Activated T-cell treated with anti-CD3 and anti-CD28 coated beads, Interleukin-2, amount 50 U/mL, for 24 hours (primary cell): ENCODE measurements around the gene ENHO.

Experiments
- DNase-seq: peaks from one replicate; pipeline ENCODE4 v3.0.0-alpha.2; 2020
- H3K27ac Mint-ChIP-seq: 2 replicates; pipeline ENCODE4 v1.8.0; 2020; ENCODE audit warnings: mild to moderate bottlenecking, mixed read lengths
- H3K27me3 Mint-ChIP-seq: 2 replicates; pipeline ENCODE4 v1.8.0; 2020; ENCODE audit warnings: mixed read lengths
- H3K36me3 Mint-ChIP-seq: 2 replicates; pipeline ENCODE4 v1.8.0; 2020; ENCODE audit warnings: low read depth, mixed read lengths
- H3K4me1 Mint-ChIP-seq: 2 replicates; pipeline ENCODE4 v1.8.0; 2020; ENCODE audit warnings: low read depth, mixed read lengths
- H3K4me3 Mint-ChIP-seq: 2 replicates; pipeline ENCODE4 v1.8.0; 2020; ENCODE audit warnings: mild to moderate bottlenecking, moderate library complexity, mixed read lengths
- H3K9me3 Mint-ChIP-seq: 2 replicates; pipeline ENCODE4 v1.8.0; 2020; ENCODE audit warnings: mixed read lengths

ENHO gene

DNA sequence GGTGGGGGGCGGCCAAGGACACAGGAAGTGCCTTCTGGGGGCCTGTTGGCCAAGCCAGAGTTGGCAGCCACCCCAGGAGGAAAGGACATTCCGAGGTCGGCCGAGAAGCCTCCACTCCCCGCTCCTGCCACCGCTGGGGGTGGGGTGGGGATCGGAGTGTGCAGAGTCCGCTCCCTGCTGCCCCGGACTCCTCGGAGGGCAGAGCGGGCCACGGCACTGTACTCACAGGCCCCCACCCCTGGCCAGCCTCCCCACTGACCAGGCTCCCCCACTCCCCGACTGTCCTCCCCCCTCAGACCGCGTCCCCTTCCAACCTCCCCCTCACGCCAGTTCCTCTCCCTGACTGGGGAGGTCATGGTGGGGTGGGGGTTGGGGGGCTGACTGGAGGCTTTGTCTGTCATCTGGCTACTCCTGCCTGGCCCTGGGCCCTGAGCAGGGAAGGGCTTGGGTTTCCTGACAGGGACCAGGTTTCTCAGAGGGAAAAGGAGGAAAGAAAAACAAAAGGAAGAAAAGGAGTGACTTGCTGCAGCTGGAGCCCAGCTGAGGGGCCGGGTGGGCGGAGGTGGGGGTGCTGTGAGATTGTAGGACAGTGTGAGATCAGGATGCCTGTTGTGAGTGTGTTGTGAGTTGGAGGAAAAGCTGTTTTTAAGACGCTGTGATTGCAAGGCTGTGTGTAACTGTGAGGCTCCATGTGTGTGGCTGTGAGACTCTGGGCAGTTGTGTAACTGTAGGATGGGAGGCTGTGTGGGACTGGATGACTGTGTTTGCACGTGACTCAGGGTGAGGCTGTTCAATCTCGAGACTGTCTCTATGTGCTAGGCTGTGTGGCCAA is 37.0 kb upstream of the ENHO start:
- no peaks in the 10 kb centered on the region for H3K4me1 Mint-ChIP-seq

DNA sequence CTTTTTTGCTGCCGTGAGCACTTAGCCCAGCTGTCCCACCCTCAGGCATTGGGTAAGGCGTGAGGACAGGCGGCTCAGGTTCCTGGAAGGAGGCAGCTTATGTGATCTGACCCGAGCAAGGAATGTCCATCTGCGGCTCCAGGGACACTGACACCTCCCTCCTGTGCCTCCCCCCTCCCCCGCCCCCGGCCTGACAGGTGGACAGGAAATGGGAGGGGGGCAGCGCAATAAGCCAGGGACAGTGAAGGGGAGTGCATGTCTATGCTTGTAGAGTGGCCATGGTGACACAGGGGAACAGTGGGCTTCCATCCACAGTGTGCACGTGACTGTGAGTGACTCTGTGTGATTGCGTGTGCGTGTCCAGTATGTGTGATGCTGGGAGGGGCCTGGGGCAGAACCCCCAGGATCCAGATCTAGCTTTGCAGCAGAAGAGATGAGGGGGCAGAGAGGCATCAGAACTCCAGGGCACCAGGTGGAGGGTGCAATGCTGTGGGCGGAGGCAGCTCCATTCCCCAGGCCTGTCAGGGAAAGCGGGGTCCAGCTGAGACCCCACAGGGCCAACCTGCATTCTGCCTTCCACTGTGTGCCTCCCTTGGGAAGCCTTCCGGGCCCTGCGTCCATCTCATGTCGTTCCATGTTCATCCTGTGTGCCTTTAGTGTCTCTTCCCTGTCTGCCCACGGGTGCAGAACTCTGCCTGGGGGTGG is 36.3 kb upstream of the ENHO start:
- H3K27ac Mint-ChIP-seq, result no peak overlapping the region
- no peaks in the 10 kb centered on the region for H3K4me1 Mint-ChIP-seq
- no peak overlapping the region for H3K4me3 Mint-ChIP-seq
- H3K27me3 Mint-ChIP-seq, result peaks cover 40% of the 10 kb centered on the region
- DNase-seq, result no peak
- no peaks in the 10 kb centered on the region for H3K36me3 Mint-ChIP-seq
- no peaks in the 10 kb centered on the region for H3K9me3 Mint-ChIP-seq

More for the DNA sequence above, 37.0 kb upstream of the ENHO start:
- H3K4me3 Mint-ChIP-seq, result no peak overlapping the region
- H3K36me3 Mint-ChIP-seq, result no peaks in the 10 kb centered on the region
- no peak overlapping the region for H3K27ac Mint-ChIP-seq
- no peaks in the 10 kb centered on the region for H3K9me3 Mint-ChIP-seq
- H3K27me3 Mint-ChIP-seq, result peaks cover 47% of the 10 kb centered on the region
- no peak for DNase-seq

DNA sequence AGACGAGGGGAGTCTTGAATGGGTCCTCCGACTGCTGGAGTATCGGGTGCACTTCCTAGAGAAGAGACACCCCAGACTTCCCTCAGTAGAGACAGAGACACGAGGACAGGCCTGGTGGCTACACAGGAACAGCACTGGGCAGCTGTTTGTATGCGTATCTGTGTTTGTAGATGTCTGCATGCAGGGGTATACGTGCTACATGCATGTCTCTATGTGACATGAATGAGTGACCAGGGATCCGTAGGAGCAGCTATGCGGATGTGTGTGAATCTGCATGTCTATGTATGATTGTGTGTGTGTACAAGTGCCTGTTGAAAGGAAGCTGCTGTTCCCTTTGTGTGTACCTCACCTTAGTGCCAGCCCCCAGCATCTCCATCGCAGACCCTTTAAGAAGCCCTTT is 35.6 kb upstream of the ENHO start:
- H3K27ac Mint-ChIP-seq, result no peak overlapping the region
- no peaks in the 10 kb centered on the region for H3K4me1 Mint-ChIP-seq

DNA sequence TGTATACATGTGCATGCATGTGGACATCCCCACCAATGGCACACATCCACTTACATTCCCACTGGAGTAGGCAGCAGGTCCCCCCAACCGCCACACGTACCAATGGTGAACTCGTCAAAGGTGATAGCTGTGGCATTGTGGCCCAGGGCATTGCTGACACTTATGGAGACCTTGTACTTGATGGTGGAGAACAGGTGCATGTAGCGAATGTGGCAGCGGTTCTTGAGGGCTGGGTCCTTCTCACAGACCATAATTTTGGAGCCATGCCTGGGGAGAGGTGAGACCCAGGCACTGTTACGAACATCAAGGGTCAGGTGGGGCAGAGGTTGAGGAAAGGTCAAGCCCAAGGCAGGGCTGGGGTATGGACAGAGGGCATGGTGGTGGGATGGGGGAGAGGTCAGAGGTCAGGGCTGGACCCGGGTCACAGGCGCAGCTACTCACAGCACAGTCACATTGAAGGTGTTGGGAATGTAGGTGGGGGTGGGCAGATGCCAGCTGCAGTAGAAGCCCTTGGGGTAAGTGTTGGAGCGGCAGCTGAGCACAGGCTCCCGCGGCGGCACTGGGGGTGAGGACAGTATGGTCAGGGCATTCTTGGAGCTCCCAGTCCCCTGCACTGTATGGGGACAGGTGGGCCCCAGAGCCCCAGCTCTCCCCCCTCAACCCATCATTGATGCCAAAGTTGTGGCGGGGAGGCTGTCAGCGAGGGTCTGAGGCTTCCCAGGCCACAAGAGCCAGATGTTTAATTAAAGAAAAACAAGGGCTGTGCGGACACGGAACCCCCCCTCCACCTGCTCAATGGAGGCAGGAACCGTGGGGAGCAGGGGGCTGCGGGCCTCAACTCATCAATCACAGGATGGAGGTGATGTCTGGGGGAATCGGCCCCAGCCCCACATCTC is 34.9 kb upstream of the ENHO start:
- no peaks in the 10 kb centered on the region for H3K36me3 Mint-ChIP-seq
- H3K4me3 Mint-ChIP-seq, result no peak overlapping the region
- no peak for DNase-seq
- peaks cover 37% of the 10 kb centered on the region for H3K27me3 Mint-ChIP-seq
- no peak overlapping the region for H3K27ac Mint-ChIP-seq
- no peaks in the 10 kb centered on the region for H3K9me3 Mint-ChIP-seq
- no peaks in the 10 kb centered on the region for H3K4me1 Mint-ChIP-seq

More for the DNA sequence above, 35.6 kb upstream of the ENHO start:
- no peaks in the 10 kb centered on the region for H3K9me3 Mint-ChIP-seq
- H3K27me3 Mint-ChIP-seq, result peaks cover 40% of the 10 kb centered on the region
- no peak overlapping the region for H3K4me3 Mint-ChIP-seq
- DNase-seq, result no peak
- H3K36me3 Mint-ChIP-seq, result no peaks in the 10 kb centered on the region

DNA sequence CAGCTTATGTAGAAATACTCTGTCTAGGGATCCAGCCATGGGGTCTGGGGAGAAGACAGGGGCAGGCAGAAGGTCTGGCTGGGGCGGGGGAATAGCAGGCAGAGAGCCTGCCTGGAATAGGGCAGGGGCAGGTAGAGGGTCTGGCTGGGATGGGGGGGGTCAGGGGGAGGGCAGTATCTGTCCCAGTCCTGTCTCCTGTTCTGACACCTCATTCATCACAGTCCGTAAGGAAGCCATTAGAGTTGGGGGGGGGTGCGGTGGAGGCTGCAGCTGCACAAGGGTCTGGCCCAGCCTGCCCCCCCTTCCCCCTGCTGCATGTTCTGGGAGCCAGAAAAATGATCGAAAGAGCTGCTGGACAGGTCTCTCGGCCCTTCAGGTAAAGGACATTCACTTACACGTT is 34.2 kb upstream of the ENHO start:
- Mint-ChIP-seq H3K9me3 (no peaks in the 10 kb centered on the region), H3K36me3 (no peaks in the 10 kb centered on the region), H3K27me3 (peaks cover 37% of the 10 kb centered on the region), H3K27ac (no peak overlapping the region), H3K4me1 (no peaks in the 10 kb centered on the region), H3K4me3 (no peak overlapping the region)
- no peak for DNase-seq

DNA sequence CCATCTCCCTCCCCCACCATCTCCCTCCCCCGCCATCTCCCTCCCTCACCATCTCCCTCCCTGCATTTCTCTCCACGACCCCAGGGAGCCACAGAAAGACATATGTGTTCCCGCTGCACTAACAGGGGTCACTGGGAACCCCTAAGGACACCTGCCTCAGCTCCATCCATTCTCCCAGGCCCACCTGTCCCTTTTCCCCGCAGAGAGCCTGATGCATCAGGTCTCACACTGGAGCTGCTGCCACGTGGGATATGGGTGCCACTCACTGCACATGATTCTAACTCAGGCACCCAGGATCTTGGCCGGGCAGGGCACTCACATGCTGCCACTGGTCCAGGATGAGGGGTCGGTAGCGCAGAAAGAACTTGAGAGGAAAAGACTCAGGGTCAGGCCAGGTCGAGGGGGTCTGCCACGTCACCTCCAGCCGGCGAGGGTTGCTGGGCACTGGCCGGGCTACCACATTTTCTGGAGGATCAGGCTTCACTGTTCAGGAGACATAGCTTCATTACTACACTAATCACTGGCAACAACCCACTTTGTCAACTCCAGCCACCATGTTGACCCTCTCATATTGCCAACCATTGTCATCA is 33.2 kb upstream of the ENHO start:
- no peak for DNase-seq
- Mint-ChIP-seq H3K4me1 (no peaks in the 10 kb centered on the region), H3K36me3 (no peaks in the 10 kb centered on the region), H3K9me3 (no peaks in the 10 kb centered on the region), H3K27ac (no peak overlapping the region), H3K27me3 (peaks cover 37% of the 10 kb centered on the region), H3K4me3 (no peak overlapping the region)

DNA sequence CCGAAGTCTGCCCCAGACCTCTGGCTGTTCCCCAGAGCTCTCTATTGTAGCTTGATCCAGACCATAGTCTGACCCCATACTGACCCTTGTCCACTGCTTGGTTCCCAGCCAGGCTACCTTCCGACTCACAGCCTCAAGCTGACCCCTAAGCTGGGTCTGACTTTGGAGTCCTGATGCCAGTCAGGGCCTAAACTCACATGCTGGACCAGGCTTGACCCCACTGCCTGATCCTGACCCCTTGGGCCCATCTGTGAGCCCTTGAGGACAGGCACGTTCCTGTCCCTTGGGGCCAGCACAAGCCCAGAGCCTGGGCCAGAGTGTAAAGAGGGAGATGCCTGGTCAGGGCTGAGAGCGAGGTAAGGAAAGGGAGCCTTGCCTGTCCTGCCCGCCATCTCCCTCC is 32.7 kb upstream of the ENHO start:
- Mint-ChIP-seq H3K4me3 (no peak overlapping the region), H3K9me3 (no peaks in the 10 kb centered on the region), H3K27me3 (peaks cover 37% of the 10 kb centered on the region), H3K27ac (no peak overlapping the region), H3K4me1 (no peaks in the 10 kb centered on the region), H3K36me3 (no peaks in the 10 kb centered on the region)
- DNase-seq, result no peak

DNA sequence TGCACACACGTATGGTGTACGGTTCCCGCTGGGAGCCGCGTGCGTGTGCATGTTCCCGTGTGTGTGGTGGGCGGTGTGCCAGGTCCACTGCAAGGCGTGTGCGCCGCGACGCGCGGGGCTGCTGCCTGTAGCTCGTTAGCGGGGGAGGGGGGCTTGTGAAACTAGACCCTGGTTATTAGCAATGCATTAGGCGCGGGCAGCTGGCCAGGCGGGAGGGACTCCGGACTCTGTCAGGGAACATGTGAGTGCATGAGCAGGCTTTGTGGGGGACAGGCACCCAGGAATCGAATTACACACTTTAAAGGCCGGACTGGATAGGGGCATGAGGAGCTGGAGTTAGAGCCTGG is 32.2 kb upstream of the ENHO start:
- Mint-ChIP-seq H3K36me3 (no peaks in the 10 kb centered on the region), H3K4me1 (no peaks in the 10 kb centered on the region), H3K4me3 (no peak overlapping the region), H3K9me3 (no peaks in the 10 kb centered on the region), H3K27ac (no peak overlapping the region), H3K27me3 (peaks cover 32% of the 10 kb centered on the region)
- no peak for DNase-seq

DNA sequence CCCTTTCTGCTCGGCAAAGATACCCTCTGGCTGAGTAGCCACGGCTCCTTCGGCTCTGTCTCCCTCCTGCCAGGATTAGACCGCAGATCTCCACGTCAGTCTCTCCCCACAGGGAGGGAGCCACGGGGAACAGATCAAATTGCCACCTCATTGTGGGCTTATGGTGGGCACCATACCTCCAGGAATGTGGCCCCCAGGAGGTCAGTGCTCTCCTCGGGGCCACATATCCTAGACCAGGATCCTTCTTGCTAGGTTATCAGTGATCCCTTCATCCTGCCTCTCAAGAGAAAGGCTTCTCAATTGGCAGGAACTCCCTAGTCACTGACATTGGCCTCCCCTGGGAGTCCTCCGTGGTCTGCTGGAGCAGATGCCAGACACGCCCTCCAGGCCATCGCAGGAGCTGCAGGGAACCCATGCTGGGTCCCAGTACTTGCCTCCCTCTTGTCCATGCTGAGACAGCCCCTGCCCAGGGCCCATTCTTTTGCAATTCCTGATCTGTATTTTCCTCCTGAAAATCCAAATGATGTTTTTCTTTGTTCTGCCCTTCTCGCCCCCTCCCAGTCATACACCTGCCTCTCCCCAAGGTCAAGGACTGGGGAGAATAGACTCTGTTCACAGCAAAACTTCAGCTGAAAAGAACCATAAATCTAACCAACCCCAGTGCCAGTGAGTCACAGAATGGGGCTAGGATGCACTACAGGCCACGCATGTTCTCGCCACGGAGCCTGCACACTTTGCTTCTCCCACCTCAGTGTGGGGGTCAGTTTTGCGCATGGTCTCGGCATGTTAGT is 31.6 kb upstream of the ENHO start:
- Mint-ChIP-seq H3K36me3 (no peaks in the 10 kb centered on the region), H3K27me3 (peaks cover 31% of the 10 kb centered on the region), H3K9me3 (no peaks in the 10 kb centered on the region), H3K4me3 (no peak overlapping the region), H3K4me1 (no peaks in the 10 kb centered on the region), H3K27ac (no peak overlapping the region)
- no peak for DNase-seq

DNA sequence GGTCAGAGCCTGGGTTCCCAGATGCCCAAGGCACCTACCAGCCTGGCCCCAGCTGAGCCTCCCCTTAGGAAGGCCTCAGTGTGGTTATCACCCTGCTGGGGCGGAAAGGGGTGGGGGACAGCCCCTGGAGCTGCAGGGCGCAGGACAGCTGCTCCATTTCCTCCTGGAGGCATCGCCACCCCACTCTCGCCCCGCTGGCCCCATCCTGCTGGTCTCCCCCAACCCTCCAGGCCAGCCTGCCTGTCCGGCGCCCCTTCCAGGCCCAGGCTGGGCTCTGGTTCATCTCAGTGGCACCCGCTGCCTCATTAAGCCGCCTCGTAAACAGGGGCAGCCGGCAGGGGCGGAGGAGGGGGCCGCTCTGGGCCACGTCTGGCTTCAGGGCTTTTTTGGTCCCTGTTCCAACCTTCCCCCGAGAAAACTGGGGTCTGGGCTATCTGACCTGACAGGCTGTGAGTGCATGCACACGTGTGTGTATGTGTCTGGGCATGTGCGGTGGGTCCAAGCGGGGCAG is 30.8 kb upstream of the ENHO start:
- H3K9me3 Mint-ChIP-seq, result no peaks in the 10 kb centered on the region
- H3K36me3 Mint-ChIP-seq, result no peaks in the 10 kb centered on the region
- no peak for DNase-seq
- H3K4me1 Mint-ChIP-seq, result no peaks in the 10 kb centered on the region
- no peak overlapping the region for H3K27ac Mint-ChIP-seq
- H3K4me3 Mint-ChIP-seq, result no peak overlapping the region
- H3K27me3 Mint-ChIP-seq, result peaks cover 24% of the 10 kb centered on the region

DNA sequence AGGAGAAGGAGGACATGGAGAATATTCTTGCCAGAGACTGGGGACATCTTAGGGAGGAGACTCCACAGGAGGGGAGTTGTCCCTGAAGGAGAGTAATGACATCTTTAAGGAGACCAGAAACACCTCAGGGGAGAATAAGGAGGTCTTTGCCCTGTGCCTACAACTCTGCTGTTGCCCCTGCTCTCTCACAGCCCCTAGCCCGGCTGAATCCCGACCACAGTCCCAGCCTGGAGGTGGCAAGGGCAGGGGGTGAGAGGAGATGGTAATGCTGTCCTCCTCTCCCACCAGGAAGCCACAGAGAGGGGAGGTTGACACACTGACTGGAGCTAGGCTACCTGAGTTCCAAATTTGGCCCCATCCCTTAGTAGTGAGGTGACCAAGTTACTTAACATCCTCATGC is 30.2 kb upstream of the ENHO start:
- H3K36me3 Mint-ChIP-seq, result no peaks in the 10 kb centered on the region
- no peak overlapping the region for H3K4me3 Mint-ChIP-seq
- no peak overlapping the region for H3K27ac Mint-ChIP-seq
- no peaks in the 10 kb centered on the region for H3K9me3 Mint-ChIP-seq
- H3K4me1 Mint-ChIP-seq, result no peaks in the 10 kb centered on the region
- H3K27me3 Mint-ChIP-seq, result peaks cover 24% of the 10 kb centered on the region
- DNase-seq, result no peak

DNA sequence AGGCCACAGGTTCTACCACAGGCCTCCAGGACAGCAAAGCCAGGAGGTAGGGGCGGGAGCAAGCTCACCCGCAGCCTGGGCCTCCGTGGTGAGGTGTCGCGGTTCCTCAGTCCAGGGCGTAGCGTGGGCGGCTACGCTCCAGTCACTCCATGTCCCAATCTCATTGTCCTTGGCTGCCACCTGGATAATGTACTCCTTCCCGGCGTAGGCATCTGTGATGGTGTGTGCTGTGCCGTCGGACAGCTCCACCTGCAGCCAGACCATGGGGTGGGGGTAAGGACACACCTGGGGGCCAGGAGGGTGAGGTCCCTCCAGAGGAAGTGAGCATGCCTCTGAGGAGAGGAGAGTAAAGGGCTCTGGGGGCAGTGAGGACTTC is 29.8 kb upstream of the ENHO start:
- no peak for DNase-seq
- no peak overlapping the region for H3K27ac Mint-ChIP-seq
- H3K27me3 Mint-ChIP-seq, result peaks cover 23% of the 10 kb centered on the region
- no peaks in the 10 kb centered on the region for H3K36me3 Mint-ChIP-seq
- no peaks in the 10 kb centered on the region for H3K9me3 Mint-ChIP-seq
- H3K4me3 Mint-ChIP-seq, result no peak overlapping the region
- no peaks in the 10 kb centered on the region for H3K4me1 Mint-ChIP-seq

DNA sequence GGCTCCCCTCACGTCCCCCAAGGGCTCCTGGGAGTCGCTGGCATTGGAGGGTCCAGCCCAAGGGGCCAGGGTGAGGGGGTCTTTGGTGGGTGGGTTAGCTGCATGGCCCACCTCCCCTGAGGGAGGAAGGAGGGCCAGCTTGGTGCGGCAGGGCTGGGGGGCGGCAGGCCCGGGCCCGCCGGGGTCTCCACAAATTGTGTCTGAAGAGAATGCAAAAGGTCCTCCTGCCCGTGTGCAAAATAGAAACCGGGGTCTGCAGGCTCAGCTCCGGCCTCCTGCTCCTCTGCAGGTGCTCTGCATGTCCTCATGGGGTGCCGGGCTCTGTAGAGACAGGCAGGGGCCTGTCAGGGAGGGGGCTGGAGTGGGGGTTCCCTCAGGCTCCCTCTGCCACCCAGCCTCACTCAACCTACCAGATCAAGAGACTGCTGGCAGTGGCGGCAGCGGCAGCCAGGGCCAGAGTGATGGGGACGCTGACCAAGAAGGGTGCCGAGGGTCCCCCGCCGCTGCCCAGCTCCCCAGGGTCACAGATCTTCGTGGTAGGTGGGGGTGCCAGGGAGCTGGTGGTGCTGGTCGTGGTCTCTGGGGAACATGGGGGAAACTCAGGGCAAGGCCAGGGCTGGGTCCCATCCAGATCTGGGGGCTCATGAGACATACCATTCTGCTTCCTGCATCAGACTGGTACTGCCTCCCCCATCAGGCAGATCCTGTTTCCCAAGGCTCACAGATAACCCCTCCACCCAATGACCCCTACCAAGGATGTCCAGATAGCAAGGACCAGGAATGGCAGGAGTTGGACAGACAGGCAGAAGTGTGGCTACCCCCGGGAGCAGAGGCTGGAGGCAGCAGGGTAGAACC is 29.2 kb upstream of the ENHO start:
- Mint-ChIP-seq H3K27me3 (peaks cover 25% of the 10 kb centered on the region), H3K4me1 (no peaks in the 10 kb centered on the region), H3K9me3 (no peaks in the 10 kb centered on the region), H3K4me3 (no peak overlapping the region), H3K27ac (no peak overlapping the region), H3K36me3 (no peaks in the 10 kb centered on the region)
- DNase-seq, result no peak
